CD4-positive, alpha-beta T cell treated with Interleukin-12 subunit alpha and Interleukin-12 subunit beta, for 1 hour (primary cell): ENCODE results near the gene VPS11.
"Not testable (repeated sequence)": the region's sequence is repeated elsewhere in the genome, so short reads cannot be mapped to it uniquely, and the experiment has no call there.

Source experiments
- DNase-seq: peaks from one replicate; pipeline ENCODE4 v3.0.0-alpha.2; 2020

VPS11 gene

GRCh38 chr11:119039471-119039870 is 28.1 kb upstream of the VPS11 start:
- not testable (repeated sequence) for DNase-seq

- DNase-seq, result no peak
Measured at GRCh38 chr11:119041821-119042514, 25.6 kb upstream of the VPS11 start.

DNA sequence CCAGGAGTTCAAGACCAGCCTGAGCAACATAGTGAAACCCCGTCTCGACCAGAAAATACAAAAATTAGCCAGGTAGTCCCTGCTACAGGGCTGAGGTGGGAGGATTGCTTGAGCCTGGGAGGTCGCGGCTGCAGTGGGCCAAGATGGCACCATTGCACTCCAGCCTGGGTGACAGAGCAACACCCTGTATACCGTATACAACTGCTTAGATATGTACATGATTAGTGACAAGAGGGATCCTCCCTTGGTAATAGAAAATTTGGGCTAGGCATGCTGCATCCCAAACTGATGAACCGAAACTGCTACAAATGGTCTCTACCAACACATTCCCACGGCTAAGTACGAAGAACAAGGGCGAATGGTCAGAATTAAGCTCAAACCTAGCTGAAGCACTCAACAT is 24.7 kb upstream of the VPS11 start:
- DNase-seq, result no peak

DNA sequence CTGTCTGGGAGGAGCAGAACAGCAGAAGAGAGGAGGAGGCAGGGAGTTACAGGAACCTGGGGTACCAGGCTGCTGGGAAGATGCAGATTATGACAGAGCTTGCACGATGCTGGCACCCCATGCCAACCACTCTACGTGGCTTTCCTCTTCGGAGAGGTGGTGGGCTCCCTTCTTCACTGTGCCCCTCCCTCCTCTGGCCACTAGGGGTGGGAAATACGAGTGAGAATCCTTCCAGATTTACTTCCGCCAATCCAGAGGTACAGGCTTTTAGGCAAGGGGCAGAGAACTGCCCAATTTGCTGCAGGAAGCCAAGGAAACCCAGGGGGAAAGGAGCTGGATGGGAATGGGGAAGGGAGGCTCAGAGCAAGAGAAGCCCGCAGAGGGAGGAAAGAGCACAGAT is 22.9 kb upstream of the VPS11 start:
- DNase-seq, result no peak

GRCh38 chr11:119046489-119046888 is 21.1 kb upstream of the VPS11 start:
- no peak for DNase-seq

DNA sequence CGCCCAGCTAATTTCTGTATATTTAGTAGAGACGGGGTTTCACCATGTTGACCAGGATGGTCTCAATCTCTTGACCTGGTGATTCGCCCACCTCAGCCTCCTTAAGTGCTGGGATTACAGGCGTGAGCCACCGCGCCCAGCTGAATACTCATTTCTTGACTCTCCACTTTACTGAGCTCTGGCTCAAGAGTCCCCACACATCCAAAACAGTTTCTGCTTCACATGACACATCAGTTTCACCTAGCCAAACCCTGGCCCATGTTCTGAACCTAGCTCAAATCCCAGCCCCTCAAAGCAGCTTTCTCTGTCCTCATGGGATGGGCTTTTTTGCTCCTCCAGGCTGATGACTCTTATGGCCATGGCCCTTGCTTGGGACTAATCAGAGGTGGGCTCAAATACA is 20.4 kb upstream of the VPS11 start:
- DNase-seq, result no peak

DNA sequence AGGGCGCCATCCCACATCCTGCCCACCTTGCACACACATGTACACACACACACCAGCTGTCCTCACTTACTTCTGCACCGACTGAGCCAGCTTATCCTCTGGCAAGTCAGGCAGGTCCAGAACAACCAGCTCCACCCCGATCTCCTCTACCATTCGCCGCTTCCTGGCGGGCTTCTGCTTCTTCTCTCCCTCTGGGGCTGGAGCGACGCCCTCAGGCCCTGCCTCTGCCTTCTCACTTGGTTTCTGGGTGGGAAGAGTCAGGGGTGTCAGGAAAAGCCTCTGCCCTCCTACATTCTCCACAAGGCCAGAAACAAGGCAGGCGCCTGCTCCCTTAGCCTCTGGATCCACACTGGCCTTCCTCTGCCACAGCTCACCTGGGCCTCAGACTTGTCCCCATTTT is 19.0 kb upstream of the VPS11 start:
- no peak for DNase-seq

GRCh38 chr11:119049081-119049480 is 18.5 kb upstream of the VPS11 start:
- no peak for DNase-seq

- peak; percentile 46 for DNase-seq
Measured at GRCh38 chr11:119051440-119052162, 16.0 kb upstream of the VPS11 start.

DNA sequence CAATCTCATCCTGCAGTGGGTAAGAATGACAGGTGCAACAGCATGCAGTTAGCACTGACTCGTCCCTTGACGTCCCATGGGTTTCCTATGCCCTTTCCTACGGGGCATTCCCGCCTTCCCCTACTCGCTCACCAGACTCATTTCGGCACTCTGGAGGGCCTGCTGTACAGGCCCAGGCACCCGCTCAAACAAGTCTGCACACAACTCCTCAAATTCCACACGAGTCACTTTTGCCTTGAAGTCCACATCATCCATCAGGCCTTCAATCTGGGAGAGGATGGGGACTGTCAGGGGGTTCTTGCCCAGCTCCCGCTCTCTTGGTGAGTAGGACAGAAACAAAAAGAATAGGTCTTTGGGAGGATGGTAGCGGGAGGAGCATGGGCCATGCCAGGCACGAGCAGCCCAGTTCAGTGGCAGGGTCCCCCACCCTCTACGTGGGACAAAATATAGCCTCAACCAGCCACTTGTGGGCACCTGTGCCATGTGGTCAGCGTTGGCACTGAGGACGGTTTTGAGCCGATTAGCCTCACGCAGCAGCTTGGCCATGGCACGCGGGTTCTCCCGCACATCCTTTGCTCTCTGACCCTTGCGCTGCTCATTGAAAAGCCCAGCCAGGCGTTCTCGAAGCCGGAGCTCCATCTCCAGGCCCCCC is 15.3 kb upstream of the VPS11 start:
- no peak for DNase-seq

DNA sequence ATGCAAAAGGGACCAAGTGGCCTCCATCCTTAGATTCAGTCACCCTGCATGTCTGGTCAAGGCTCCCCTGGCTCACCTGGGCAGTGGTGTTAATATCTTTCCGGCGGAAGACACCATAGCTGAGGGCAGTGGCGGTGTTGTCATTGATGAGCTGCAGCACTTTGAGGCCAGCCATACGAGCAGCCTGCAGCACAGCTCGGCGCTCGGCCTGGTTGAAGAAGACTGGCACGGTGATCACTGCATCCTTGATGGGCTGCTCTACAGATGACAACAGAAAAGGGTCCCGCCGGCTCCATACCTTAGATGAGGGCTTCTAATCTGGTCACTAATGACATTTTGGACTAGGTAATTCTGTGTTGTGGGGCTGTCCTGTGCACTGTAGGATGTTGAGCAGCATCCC is 13.2 kb upstream of the VPS11 start:
- DNase-seq, result no peak

GRCh38 chr11:119055901-119056300 is 11.7 kb upstream of the VPS11 start:
- peak; percentile 26 for DNase-seq

DNA sequence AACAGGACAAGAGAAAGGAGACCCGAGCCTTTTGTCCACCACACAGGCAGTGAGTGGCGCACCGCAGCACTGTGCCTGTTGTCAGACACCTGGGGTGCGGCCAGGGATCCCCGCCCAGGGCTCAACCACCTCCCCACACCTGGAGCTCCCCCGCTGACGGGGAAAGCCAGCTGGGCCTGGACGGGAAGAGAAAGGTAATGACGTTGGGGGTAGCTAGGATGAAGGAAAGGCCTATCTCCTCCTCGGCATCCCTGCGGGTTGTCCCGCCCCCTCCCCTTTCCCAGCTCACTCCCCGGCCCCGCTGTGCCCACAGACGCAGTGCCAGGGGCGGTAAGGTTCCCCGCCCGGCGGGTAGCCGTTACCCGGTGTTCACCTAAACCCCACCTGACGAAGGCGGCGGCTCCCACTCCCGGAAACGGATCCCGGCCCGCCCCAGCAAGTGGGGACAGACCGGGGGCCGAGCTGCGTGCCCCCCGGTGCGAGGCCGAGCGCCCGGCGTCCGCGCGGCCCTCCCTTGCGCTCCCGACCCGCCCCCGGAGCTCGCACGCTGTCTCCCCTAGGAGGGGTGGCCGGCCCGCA is 11.1 kb upstream of the VPS11 start:
- peak; percentile 67 for DNase-seq

DNA sequence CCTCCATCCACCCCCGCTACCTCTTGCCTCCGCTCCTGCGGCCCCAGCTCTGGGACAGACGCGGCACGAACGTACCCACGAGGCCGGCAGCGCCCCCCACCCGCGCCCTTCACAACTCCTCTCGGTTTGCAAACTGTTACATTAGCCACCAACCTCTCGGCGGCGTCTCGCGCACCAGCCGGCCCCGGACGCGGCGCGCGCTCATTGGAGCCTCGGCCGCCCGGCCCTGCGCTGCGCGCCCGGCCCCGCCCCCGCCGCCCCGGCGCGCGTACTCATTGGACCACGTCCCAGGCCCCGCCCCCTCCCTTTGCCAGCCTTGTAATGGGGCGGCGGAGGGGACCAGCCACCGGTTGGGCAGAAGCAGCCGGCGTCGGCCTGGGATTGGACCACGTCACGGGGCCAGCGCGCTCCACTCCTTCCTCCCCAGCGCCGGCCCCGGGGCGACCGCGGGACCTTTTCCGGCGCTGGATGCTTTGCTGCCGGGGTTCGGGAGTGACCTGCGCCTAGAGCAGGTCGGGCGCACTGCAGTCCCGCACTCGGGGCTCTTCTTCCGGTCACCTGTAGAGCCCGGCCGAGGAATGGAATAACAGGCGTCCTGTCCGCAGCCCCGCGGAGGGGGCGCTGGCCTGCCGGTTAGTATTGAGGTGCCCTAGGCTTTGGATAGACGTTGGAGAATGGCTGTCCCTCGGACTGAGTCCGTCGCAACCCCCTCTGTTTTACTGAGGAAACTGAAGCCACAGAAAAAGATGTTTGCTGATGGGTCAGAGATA is 10.4 kb upstream of the VPS11 start, which contains the start of gene HYOU1:
Gene HYOU1 (minus strand): TSS at position 206 of the 770 bp plus-strand sequence. CDS start 1,045 bp downstream, outside the sequence.
- peak; percentile 98 for DNase-seq

- not testable (repeated sequence) for DNase-seq
Measured at GRCh38 chr11:119059128-119059527, 8.5 kb upstream of the VPS11 start.

- DNase-seq, result no peak
Measured at GRCh38 chr11:119061256-119061655, 6.4 kb upstream of the VPS11 start.

- no peak for DNase-seq
Measured at GRCh38 chr11:119062779-119063178, 4.8 kb upstream of the VPS11 start.

GRCh38 chr11:119065369-119065768 is 2.2 kb upstream of the VPS11 start:
- peak; percentile 67 for DNase-seq

- DNase-seq, result no peak
Measured at GRCh38 chr11:119077839-119078238, 10.2 kb downstream of the VPS11 start.

GRCh38 chr11:119078675-119079420 is 11.2 kb downstream of the VPS11 start:
- DNase-seq, result no peak

DNA sequence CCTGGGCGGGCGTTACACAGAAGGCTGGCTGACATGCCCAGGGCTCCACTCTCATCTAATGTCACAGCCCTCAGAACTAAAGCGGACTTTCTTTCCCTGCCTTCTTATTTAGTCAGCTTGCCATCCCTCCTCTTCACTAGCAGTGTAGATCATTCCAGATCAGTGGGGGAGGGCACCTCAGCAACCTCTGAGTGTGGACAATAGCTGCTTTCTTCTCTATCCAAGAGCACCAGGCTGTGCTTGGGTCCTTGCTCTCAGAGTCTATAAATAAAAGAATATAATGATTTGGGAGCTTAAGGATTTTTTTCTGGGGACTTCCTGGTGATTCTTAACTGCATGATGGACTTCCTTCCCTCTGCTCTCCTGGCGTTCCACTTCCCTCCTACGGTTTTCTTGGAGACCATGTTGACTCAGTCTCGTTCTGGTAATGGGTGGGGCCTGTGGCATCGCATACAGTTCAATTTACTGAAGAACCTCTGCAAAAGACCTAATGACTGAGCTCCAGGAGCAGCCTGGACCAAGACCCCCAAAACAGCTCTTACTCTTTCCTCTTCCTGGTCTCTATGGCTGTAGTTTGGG is 14.2 kb downstream of the VPS11 start:
- no peak for DNase-seq
